NCI-H1436 (cell line): ENCODE data around the gene PRDM16.
"Not testable (repeated sequence)": the region's sequence is repeated elsewhere in the genome, so short reads cannot be mapped to it uniquely, and the experiment has no call there.

Source experiments
- DNase-seq: peaks from one replicate; lab custom pipeline; 2025; lab: John Stamatoyannopoulos, UW

Gene PRDM16

GRCh38 chr1:3162322-3162882, 93.4 kb downstream of the PRDM16 start:
- no peak for DNase-seq

GRCh38 chr1:3163356-3163755, 94.4 kb downstream of the PRDM16 start:
- no peak for DNase-seq

- no peak for DNase-seq
Measured at GRCh38 chr1:3164671-3165070, 95.7 kb downstream of the PRDM16 start.

- DNase-seq, result not testable (repeated sequence)
Measured at GRCh38 chr1:3165189-3165588, 96.2 kb downstream of the PRDM16 start.

GRCh38 chr1:3166206-3166918, 97.4 kb downstream of the PRDM16 start:
- DNase-seq, result no peak

- no peak for DNase-seq
Measured at GRCh38 chr1:3167255-3167654, 98.3 kb downstream of the PRDM16 start.

- DNase-seq, result peak; percentile 18
Measured at GRCh38 chr1:3168678-3169077, 99.7 kb downstream of the PRDM16 start.

GRCh38 chr1:3169665-3170356, 100.8 kb downstream of the PRDM16 start:
- no peak for DNase-seq

GRCh38 chr1:3170561-3171453, 101.8 kb downstream of the PRDM16 start:
- peak; percentile 80 for DNase-seq

- DNase-seq, result no peak
Measured at GRCh38 chr1:3171761-3172160, 102.8 kb downstream of the PRDM16 start.

- peak; percentile 24 for DNase-seq
Measured at GRCh38 chr1:3172431-3173380, 103.7 kb downstream of the PRDM16 start.

- no peak for DNase-seq
Measured at GRCh38 chr1:3173381-3173980, 104.5 kb downstream of the PRDM16 start.

- no peak for DNase-seq
Measured at GRCh38 chr1:3174487-3175247, 105.7 kb downstream of the PRDM16 start.

- no peak for DNase-seq
Measured at GRCh38 chr1:3175486-3175885, 106.5 kb downstream of the PRDM16 start.

- DNase-seq, result no peak
Measured at GRCh38 chr1:3176028-3176427, 107.0 kb downstream of the PRDM16 start.

- DNase-seq, result no peak
Measured at GRCh38 chr1:3176820-3177219, 107.8 kb downstream of the PRDM16 start.

- no peak for DNase-seq
Measured at GRCh38 chr1:3178279-3178678, 109.3 kb downstream of the PRDM16 start.

- DNase-seq, result no peak
Measured at GRCh38 chr1:3179471-3179870, 110.5 kb downstream of the PRDM16 start.

- DNase-seq, result no peak
Measured at GRCh38 chr1:3180915-3181314, 111.9 kb downstream of the PRDM16 start.

GRCh38 chr1:3181956-3182355, 113.0 kb downstream of the PRDM16 start:
- no peak for DNase-seq
